ENCODE measurements around the gene GPR183.

GPR183 gene

GRCh38 chr13:99312493-99312883 is 5.3 kb upstream of the GPR183 start:
- DNase-seq (ENCODE audit: low read depth, low spot score): no peak

- no peak for DNase-seq (ENCODE audit: low read depth, low spot score)
These were observed 4.7 kb upstream of the GPR183 start for GRCh38 chr13:99311748-99312492.

GRCh38 chr13:99311137-99311536 is 3.9 kb upstream of the GPR183 start:
- no peak for DNase-seq (ENCODE audit: low read depth, low spot score)

GRCh38 chr13:99310382-99311031 is 3.3 kb upstream of the GPR183 start:
- no peak for DNase-seq (ENCODE audit: low read depth, low spot score)

GRCh38 chr13:99308471-99309087 is 1.4 kb upstream of the GPR183 start:
- no peak for DNase-seq (ENCODE audit: low read depth, low spot score)

- DNase-seq (ENCODE audit: low read depth, low spot score): no peak
These were observed 595 bp upstream of the GPR183 start for GRCh38 chr13:99307648-99308339.

GRCh38 chr13:99305566-99305965 is 1.6 kb downstream of the GPR183 start:
- no peak for DNase-seq (ENCODE audit: low read depth, low spot score)

GRCh38 chr13:99305158-99305557 is 2.0 kb downstream of the GPR183 start:
- no peak for DNase-seq (ENCODE audit: low read depth, low spot score)

GRCh38 chr13:99304541-99304940 is 2.7 kb downstream of the GPR183 start:
- no peak for DNase-seq (ENCODE audit: low read depth, low spot score)

GRCh38 chr13:99303863-99304521 is 3.2 kb downstream of the GPR183 start:
- no peak for DNase-seq (ENCODE audit: low read depth, low spot score)

- DNase-seq (ENCODE audit: low read depth, low spot score): no peak
These were observed 4.3 kb downstream of the GPR183 start for GRCh38 chr13:99302637-99303505.

- no peak for DNase-seq (ENCODE audit: low read depth, low spot score)
These were observed 5.1 kb downstream of the GPR183 start for GRCh38 chr13:99301913-99302636.

GRCh38 chr13:99301056-99301838 is 6.0 kb downstream of the GPR183 start:
- no peak for DNase-seq (ENCODE audit: low read depth, low spot score)

GRCh38 chr13:99299920-99300341 is 7.3 kb downstream of the GPR183 start:
- no peak for DNase-seq (ENCODE audit: low read depth, low spot score)

- no peak for DNase-seq (ENCODE audit: low read depth, low spot score)
These were observed 7.8 kb downstream of the GPR183 start for GRCh38 chr13:99299256-99299919.

GRCh38 chr13:99298056-99298455 is 9.1 kb downstream of the GPR183 start:
- no peak for DNase-seq (ENCODE audit: low read depth, low spot score)

GRCh38 chr13:99297331-99297730 is 9.9 kb downstream of the GPR183 start:
- DNase-seq (ENCODE audit: low read depth, low spot score): no peak

GRCh38 chr13:99296398-99296797 is 10.8 kb downstream of the GPR183 start:
- DNase-seq (ENCODE audit: low read depth, low spot score): no peak

Data from iPS DF 19.7 (cell line).